Left colon (tissue), 2 donors: ENCODE results near the gene PITPNC1. TPM values are rescaled to one million over a fixed set of nuclear protein-coding genes. Genes with fewer than 3 reads are reported as not detected.
A peak's percentile ranks its signal among the peaks of the same experiment; 100 is the strongest.
"Not testable (repeated sequence)": the region's sequence is repeated elsewhere in the genome, so short reads cannot be mapped to it uniquely, and the experiment has no call there.

ENCODE experiments used
- ATAC-seq: fragments of 200-7000 bp; cut with Tn5 transposase; one replicate; pipeline ENCODE4 v1.9.1; 2020; ENCODE audit warnings: mild to moderate bottlenecking, moderate library complexity
- DNase-seq, 2 donors: peaks; one replicate each; pipeline ENCODE4 v3.0.0-alpha.2; 2020
- intact Hi-C, 2 donors: fragments of 100-400 bp; cut with DNase I in 1 of 2; cut with micrococcal nuclease in 1 of 2; formaldehyde crosslinking; loops; one replicate each; pipeline versions ENCODE4 v1.11.2 to v1.14.0; 2022; cut with DNase I, micrococcal nuclease
- long read RNA-seq: library from polyadenylated mRNA; unstranded; transcript quantifications from one replicate; pipeline ENCODE4 v2.0.0, GENCODE V29; 2021
- total RNA-seq, 2 donors: library from RNA; stranded (reverse); fragmentation: NEBNext Ultra II Directional; extraction: Animal tissue kit (Norgen Biotek cat#: 25700); gene quantifications; one replicate each; pipeline ENCODE4 v1.2.1, GENCODE V29; 2021
- donor health status: DM: no; HTN: no; CAD: no.
- donor health status: DM: yes; HTN: yes; CAD: no.

PITPNC1 gene
- total RNA-seq = 10 to 100 TPM; 13.7 to 15.6 TPM
- long read RNA-seq, partial matches to known transcripts = 3 of 62 reads
- long read RNA-seq, other reads (novel, unspliced or antisense) = 59 of 62 reads

- intact Hi-C loops = loop anchor here (5.0 to 10.0 kb wide), 4 partner anchors 95 to 310 kb away; no protein-coding TSS in a partner anchor
- DNase-seq (peak; percentile 81 to 89), ATAC-seq (peak; percentile 74)
Observed at GRCh38 chr17:67376737-67377487, at the start of gene PITPNC1. PITPNC1 (plus strand) TSS chr17:67377281.

- DNase-seq = no peak
- no peak for ATAC-seq
- intact Hi-C loops = no loop called here
Observed at GRCh38 chr17:67328026-67328425, 49.1 kb upstream of the PITPNC1 start.

GRCh38 chr17:67331381-67332161, 45.5 kb upstream of the PITPNC1 start:
- ATAC-seq, DNase-seq, intact Hi-C loops: not testable (repeated sequence)

- ATAC-seq, intact Hi-C loops, DNase-seq: not testable (repeated sequence)
Observed at GRCh38 chr17:67332162-67332508, 44.9 kb upstream of the PITPNC1 start.

GRCh38 chr17:67335245-67335835, 41.7 kb upstream of the PITPNC1 start:
- intact Hi-C loops = no loop called here

GRCh38 chr17:67336859-67337258, 40.2 kb upstream of the PITPNC1 start:
- no peak for DNase-seq
- intact Hi-C loops = no loop called here
- no peak for ATAC-seq

More at GRCh38 chr17:67335245-67335835, 41.7 kb upstream of the PITPNC1 start:
- no peak for ATAC-seq
- no peak for DNase-seq

- ATAC-seq, DNase-seq, intact Hi-C loops: not testable (repeated sequence)
Observed at GRCh38 chr17:67338353-67338752, 38.7 kb upstream of the PITPNC1 start.

GRCh38 chr17:67343237-67343636, 33.8 kb upstream of the PITPNC1 start:
- no peak for DNase-seq
- intact Hi-C loops = no loop called here
- no peak for ATAC-seq

GRCh38 chr17:67347826-67348225, 29.3 kb upstream of the PITPNC1 start:
- ATAC-seq (no peak), DNase-seq (no peak)
- intact Hi-C loops = no loop called here

- intact Hi-C loops = no loop called here
- no peak for ATAC-seq
- no peak for DNase-seq
Observed at GRCh38 chr17:67349420-67349819, 27.7 kb upstream of the PITPNC1 start.

- intact Hi-C loops = no loop called here
- ATAC-seq (no peak), DNase-seq (no peak)
Observed at GRCh38 chr17:67353161-67353560, 23.9 kb upstream of the PITPNC1 start.

- intact Hi-C loops = no loop called here
- no peak for DNase-seq
- ATAC-seq = no peak
Observed at GRCh38 chr17:67353929-67354574, 23.0 kb upstream of the PITPNC1 start.

GRCh38 chr17:67358612-67359011, 18.5 kb upstream of the PITPNC1 start:
- ATAC-seq (no peak), DNase-seq (no peak)
- intact Hi-C loops = no loop called here

- no peak for DNase-seq
- ATAC-seq = no peak
- intact Hi-C loops = no loop called here
Observed at GRCh38 chr17:67359960-67360791, 16.9 kb upstream of the PITPNC1 start.

- intact Hi-C loops = no loop called here
- no peak for DNase-seq
- ATAC-seq = no peak
Observed at GRCh38 chr17:67360880-67361279, 16.2 kb upstream of the PITPNC1 start.

- ATAC-seq = no peak
- intact Hi-C loops = no loop called here
- no peak for DNase-seq
Observed at GRCh38 chr17:67362173-67362572, 14.9 kb upstream of the PITPNC1 start.

GRCh38 chr17:67364847-67365737, 12.0 kb upstream of the PITPNC1 start:
- DNase-seq (no peak), ATAC-seq (no peak)
- intact Hi-C loops = no loop called here
